Tibial artery (tissue), 4 donors: ENCODE results near the gene SMOC2.

ENCODE experiments used
- DNase-seq, 2 donors: peaks; one replicate each; pipeline ENCODE4 v3.0.0-alpha.2; 2019
- H3K27ac ChIP-seq, 2 donors: fragments of 200-600 bp; sonication (generic) in 1 of 2; 1 replicate in 1 of 2; 2 replicates in 1 of 2; pipeline ENCODE4 v1.5.1; 2018 to 2019; ENCODE audit warnings: mild to moderate bottlenecking in 1 of 2
- H3K27me3 ChIP-seq, 2 donors: fragments of 200-600 bp; sonication (generic) in 1 of 2; one replicate each; pipeline versions ENCODE4 v1.5.1 to v1.6.0; 2016 to 2019
- H3K36me3 ChIP-seq, 3 donors: fragments of 200-600 bp; sonication (generic) in 2 of 3; one replicate each; pipeline ENCODE4 v1.5.1; 2016 to 2019; ENCODE audit warnings: mild to moderate bottlenecking in 2 of 3
- H3K4me1 ChIP-seq, 4 donors: fragments of 200-600 bp; sonication (generic) in 2 of 4; 1 replicate in 3 of 4; 2 replicates in 1 of 4; pipeline ENCODE4 v1.5.1; 2016 to 2019
- H3K4me3 ChIP-seq, 2 donors: fragments of 200-600 bp; sonication (generic) in 1 of 2; 1 replicate in 1 of 2; 2 replicates in 1 of 2; pipeline ENCODE4 v1.5.1; 2018 to 2019; ENCODE audit warnings: mild to moderate bottlenecking in 2 of 2
- H3K9me3 ChIP-seq, 3 donors: fragments of 200-600 bp; sonication (generic) in 1 of 3; one replicate each; pipeline ENCODE4 v1.5.1; 2016 to 2019
- intact Hi-C: fragments of 100-400 bp; cut with DNase I; formaldehyde crosslinking; loops from one replicate; pipeline ENCODE4 v1.15.0; 2023; ENCODE audit warnings: low total_unique reads
- TF ChIP-seq, protein P1 (sequence below), 2 experiments: fragments of 200-600 bp in 1 of 2; fragments of 450-650 bp in 1 of 2; IDR thresholded peaks; one replicate each; pipeline ENCODE4 v1.5.1; 2017 to 2019; ENCODE audit warnings: antibody characterized with exemption in 2 of 2, mild to moderate bottlenecking in 1 of 2, moderate library complexity in 1 of 2

SMOC2 gene

DNA sequence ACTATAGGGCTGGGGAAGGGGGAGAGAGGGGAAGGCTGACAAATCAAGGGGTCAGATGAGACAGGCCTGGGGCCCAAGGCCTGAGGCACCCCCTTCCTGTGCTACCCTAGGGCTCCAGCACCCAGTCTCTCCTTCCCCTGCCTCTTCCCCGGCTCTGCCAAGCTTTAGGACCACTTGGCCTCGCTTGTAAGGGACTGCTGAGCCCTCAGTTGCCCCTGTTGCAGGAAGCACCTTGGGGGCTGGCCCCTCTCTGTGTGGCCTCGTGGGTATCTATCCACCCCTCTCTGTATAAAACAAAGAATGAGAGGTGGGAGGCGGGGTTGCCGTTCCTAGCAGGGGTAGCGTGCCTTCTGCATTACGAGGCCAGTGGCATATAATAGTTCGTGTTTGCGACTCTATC, 21.4 kb upstream of the SMOC2 start:
- H3K9me3 ChIP-seq = no peaks in the 10 kb centered on the region
- peaks cover 0 to 34% (median 27%) of the 10 kb centered on the region in 4 donors for H3K4me1 ChIP-seq
- TF ChIP-seq, protein P1, sequence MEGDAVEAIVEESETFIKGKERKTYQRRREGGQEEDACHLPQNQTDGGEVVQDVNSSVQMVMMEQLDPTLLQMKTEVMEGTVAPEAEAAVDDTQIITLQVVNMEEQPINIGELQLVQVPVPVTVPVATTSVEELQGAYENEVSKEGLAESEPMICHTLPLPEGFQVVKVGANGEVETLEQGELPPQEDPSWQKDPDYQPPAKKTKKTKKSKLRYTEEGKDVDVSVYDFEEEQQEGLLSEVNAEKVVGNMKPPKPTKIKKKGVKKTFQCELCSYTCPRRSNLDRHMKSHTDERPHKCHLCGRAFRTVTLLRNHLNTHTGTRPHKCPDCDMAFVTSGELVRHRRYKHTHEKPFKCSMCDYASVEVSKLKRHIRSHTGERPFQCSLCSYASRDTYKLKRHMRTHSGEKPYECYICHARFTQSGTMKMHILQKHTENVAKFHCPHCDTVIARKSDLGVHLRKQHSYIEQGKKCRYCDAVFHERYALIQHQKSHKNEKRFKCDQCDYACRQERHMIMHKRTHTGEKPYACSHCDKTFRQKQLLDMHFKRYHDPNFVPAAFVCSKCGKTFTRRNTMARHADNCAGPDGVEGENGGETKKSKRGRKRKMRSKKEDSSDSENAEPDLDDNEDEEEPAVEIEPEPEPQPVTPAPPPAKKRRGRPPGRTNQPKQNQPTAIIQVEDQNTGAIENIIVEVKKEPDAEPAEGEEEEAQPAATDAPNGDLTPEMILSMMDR (IDR thresholded peaks at IDR 0.05) = no peak
- intact Hi-C loops = no loop called here
- no peak for DNase-seq
- no peaks in the 10 kb centered on the region for H3K27me3 ChIP-seq
- no peak overlapping the region for H3K27ac ChIP-seq
- no peak overlapping the region for H3K4me3 ChIP-seq
- H3K36me3 ChIP-seq = no peaks in the 10 kb centered on the region

DNA sequence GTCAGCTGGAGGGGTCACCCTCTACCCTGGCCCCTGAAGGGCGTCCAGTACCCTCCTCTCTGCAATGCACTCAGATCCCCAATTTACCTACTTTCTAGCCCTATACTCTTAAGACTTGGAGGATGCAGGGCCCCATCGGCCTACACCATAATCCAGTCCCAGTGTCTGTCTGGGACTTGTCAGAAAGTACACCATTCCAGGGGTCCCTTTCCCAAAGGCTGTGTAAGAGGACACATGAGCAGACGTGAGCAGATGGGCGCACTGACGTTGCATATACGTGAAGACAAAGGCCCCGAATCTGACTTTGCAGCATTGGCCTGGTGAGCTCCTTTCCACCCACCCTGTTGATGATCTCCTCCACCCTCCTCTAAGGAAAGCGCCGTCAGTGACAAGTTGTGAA, 20.9 kb upstream of the SMOC2 start:
- Histone ChIP-seq H3K27ac (no peak overlapping the region), H3K27me3 (no peaks in the 10 kb centered on the region), H3K36me3 (no peaks in the 10 kb centered on the region), H3K4me3 (no peak overlapping the region), H3K9me3 (no peaks in the 10 kb centered on the region), H3K4me1 (peaks cover 0 to 28% (median 23%) of the 10 kb centered on the region in 4 donors)
- TF ChIP-seq, protein P1 (IDR thresholded peaks at IDR 0.05) = no peak
- intact Hi-C loops = no loop called here
- DNase-seq = no peak

DNA sequence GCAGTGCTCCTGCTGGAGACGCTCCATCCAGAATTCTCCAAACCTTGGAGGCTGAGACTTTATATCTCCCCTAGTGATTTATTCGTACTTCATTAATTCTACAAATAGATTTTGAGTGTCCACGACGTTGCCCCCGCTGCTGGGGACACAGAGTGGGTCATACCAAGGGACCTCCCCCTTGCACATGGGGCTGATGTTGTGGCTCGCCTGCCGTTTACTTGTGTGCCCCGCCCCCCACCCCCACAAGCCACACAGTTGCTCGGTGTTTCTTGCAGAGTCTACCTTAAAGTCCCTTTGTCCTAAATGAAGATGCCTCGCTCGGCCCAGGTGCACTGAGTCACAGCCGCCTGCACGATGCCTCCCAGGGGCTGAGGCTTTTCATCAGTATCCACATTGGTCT, 20.3 kb upstream of the SMOC2 start:
- Histone ChIP-seq H3K27ac (no peak overlapping the region), H3K9me3 (no peaks in the 10 kb centered on the region), H3K4me1 (peaks cover 0 to 22% (median 19%) of the 10 kb centered on the region in 4 donors), H3K27me3 (no peaks in the 10 kb centered on the region), H3K4me3 (no peak overlapping the region), H3K36me3 (no peaks in the 10 kb centered on the region)
- intact Hi-C loops = no loop called here
- TF ChIP-seq, protein P1 (IDR thresholded peaks at IDR 0.05) = no peak
- DNase-seq = no peak

DNA sequence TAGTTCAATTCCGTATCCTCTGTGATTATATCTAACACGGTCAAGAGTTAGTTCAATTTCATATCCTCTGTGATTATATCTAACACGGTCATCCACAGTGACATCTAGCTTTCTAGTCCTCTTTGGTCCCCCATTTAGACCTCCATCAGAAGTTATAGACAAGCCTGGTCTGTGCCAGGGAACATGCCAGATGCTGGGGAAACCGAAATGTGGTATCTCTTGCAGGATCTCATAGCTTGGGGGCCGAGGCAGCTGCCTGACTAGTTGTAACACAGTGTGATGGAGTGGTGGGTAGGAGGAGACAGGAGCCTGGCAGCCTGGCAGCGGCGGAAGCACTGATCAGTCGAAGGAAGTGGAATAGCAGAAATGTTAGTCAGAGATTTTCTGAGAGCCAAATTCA, 13.8 kb upstream of the SMOC2 start:
- TF ChIP-seq, protein P1 (IDR thresholded peaks at IDR 0.05) = no peak
- DNase-seq = no peak
- intact Hi-C loops = no loop called here

DNA sequence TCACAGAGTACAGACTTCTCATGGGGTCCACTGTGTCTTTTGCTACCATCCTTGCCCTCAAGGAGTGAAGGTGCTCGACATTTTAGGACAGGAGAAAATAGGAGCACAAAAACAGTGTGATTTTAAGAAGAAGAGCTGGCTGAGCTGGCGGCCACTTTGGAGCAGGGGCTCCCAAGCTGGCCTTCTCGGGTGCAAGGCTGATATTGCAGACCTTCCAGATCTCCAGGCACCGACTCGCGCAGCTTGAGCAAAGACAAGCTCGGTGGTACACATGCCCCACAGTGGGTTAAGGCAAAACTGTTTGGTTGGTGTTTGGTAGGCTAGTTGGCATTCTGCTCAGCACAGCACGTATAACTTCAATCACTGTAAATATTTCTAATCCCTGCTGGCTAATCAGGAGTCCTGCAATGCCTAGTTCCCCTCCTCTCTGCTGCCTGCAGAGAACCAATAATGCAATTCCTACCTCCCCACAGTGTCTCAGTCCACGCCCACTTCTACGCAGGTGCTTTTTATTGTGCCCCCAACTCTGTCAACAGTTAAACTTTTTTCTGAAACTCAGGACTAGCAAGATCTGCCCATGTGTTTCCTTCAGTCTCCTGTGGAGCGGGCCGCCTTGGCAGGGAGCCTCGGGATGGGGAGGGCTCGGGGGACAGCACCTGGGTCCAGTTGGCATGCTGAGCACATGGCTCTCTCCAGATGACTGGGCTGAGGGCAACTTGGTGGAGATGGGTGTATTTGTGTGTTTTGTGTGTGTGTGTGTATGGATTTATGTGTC, 12.7 kb upstream of the SMOC2 start:
- Histone ChIP-seq H3K36me3 (no peaks in the 10 kb centered on the region), H3K27me3 (no peaks in the 10 kb centered on the region), H3K27ac (no peak overlapping the region), H3K9me3 (no peaks in the 10 kb centered on the region), H3K4me3 (no peak overlapping the region), H3K4me1 (peaks cover 0 to 4% (median 0%) of the 10 kb centered on the region in 4 donors)
- intact Hi-C loops = no loop called here
- TF ChIP-seq, protein P1 (IDR thresholded peaks at IDR 0.05) = no peak
- no peak for DNase-seq

More for the DNA sequence above, 13.8 kb upstream of the SMOC2 start:
- Histone ChIP-seq H3K27me3 (no peaks in the 10 kb centered on the region), H3K4me3 (no peak overlapping the region), H3K4me1 (peaks cover 0 to 4% (median 0%) of the 10 kb centered on the region in 4 donors), H3K9me3 (no peaks in the 10 kb centered on the region), H3K36me3 (no peaks in the 10 kb centered on the region), H3K27ac (no peak overlapping the region)
